Measurements from ENCODE around the gene RAPGEF2. TPM values are rescaled to one million over a fixed set of nuclear protein-coding genes. Genes with fewer than 3 reads are reported as not detected.
"Not testable (repeated sequence)": the region's sequence is repeated elsewhere in the genome, so short reads cannot be mapped to it uniquely, and the experiment has no call there.

RAPGEF2 gene
- total RNA-seq, 8 experiments from 2014 or later: 44.0 to 164 (median 67.9) TPM

DNA sequence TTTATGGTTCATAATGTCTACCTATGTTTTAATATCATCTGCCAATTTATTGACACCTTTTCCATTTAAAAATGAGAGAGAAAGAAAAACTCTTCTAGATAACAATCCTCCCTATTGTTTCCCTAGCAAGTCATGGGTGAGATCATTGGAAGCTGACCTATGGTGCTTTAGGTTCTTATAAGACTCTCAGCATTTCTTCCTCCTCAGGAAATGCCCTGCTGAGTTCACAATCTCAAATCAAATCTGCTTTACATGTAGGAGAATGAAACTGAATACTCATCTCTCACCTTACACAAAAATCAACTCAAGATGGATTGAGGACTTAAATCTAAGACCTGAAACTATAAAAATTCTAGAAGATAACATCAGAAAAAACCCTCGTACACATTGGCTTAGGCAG is 267.4 kb downstream of the RAPGEF2 start:
- WGBS, 10 experiments: 83 to 100% (median 96%) methylated on average over 1 of the region's 1 CpG; no CpG with 5 or more reads in 2 of the 10 experiments
- in situ Hi-C loops (cut with MboI; ENCODE audit: low pct_unique_long_range_greater_than_20kb in 2 of 9, low sequenced_read_pairs in 9 of 9, unreplicated experiment in 9 of 9): no loop called here

DNA sequence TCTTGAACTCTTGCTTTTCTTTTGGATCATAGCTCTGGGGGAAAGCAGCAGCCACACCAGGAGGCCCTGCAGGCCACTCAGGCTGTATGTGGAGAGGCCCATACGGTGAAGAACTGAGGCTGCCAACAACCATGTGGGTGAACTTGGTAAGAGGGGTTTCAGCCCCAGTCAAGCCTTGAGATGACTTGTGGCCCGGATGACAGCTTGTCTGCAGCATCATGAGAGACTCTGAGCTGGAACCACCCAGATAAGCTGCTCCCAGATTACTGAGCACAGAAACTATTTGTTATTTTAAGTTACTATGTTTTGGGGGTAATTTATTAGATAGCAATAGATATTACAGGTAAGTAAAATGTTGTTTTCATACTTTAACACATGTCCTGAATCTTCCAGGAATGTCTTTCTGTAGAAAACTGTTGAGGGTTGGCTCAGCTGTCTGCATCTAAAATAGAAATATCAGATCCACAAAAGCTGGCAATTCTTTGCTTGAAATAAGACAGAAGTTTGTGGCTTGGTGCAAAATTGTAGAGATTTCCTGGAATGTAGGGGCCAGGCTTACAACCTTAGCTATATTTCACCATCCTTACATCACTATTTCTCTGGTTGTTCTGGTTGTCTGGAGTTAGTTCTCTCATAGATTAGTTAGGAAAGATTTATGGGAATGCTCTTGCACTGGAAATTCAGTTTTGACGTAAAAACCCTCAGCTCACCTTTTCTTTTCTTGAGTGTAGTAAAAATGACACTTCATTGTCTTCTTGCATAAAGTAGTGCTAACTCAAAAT is 272.1 kb downstream of the RAPGEF2 start:
- peak in 3 of 8 experiments; percentile 31 to 65 (median 41) for ATAC-seq (replicated peaks in 6 of 8)
- Histone ChIP-seq H3K27ac (peak overlapping the region in 1 of 2 donors; percentile 61), H3K4me3 (no peak overlapping the region), H3K4me1 (replicated peaks in 1 of 2) (peaks cover 4 to 11% of the 10 kb centered on the region in 2 donors)
- in situ Hi-C loops (cut with MboI; ENCODE audit: low pct_unique_long_range_greater_than_20kb in 2 of 9, low sequenced_read_pairs in 9 of 9, unreplicated experiment in 9 of 9): no loop called here
- 33 to 100% (median 57%) methylated on average over 1 to 3 of the region's 3 CpGs; no CpG with 5 or more reads in 1 of the 10 experiments for WGBS, 10 experiments

More for the DNA sequence above, 267.4 kb downstream of the RAPGEF2 start:
- ATAC-seq (replicated peaks in 6 of 8): no peak
- Histone ChIP-seq H3K4me3 (no peak overlapping the region), H3K4me1 (replicated peaks in 1 of 2) (peaks cover 5 to 13% of the 10 kb centered on the region in 2 donors), H3K27ac (no peak overlapping the region)

DNA sequence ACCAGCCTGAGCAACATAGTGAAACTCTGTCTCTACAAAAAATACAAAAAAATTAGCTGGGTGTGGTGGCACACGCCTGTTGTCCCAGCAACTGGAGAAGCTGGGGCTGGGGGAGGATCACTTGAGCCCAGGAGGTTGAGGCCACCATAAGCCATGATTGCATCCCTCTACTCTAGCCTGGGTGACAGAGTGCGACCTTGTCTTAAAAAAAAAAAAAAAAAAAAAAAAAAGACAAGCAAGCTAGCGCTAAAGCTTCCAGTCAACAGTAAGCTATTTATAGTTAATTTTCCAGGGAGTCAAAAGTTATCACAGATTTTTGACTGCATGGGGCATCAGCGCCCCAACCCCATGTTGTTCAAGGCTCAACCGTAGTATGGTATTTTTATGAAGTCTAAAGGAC is 273.4 kb downstream of the RAPGEF2 start:
- in situ Hi-C loops (cut with MboI; ENCODE audit: low pct_unique_long_range_greater_than_20kb in 2 of 9, low sequenced_read_pairs in 9 of 9, unreplicated experiment in 9 of 9): no loop called here
- peak in 1 of 8 experiments; percentile 27 for ATAC-seq (replicated peaks in 6 of 8)
- 79 to 100% (median 100%) methylated on average over 1 to 5 of the region's 5 CpGs for WGBS, 10 experiments
- Histone ChIP-seq H3K4me3 (no peak overlapping the region), H3K27ac (no peak overlapping the region), H3K4me1 (replicated peaks in 1 of 2) (peaks cover 4 to 11% of the 10 kb centered on the region in 2 donors)

- 100% methylated on average over 1 to 2 of the region's 28 CpGs; no CpG with 5 or more reads in 8 of the 10 experiments for WGBS, 10 experiments
- H3K27ac ChIP-seq: no peak overlapping the region
- H3K4me3 ChIP-seq: no peak overlapping the region
- in situ Hi-C loops (cut with MboI; ENCODE audit: low pct_unique_long_range_greater_than_20kb in 2 of 9, low sequenced_read_pairs in 9 of 9, unreplicated experiment in 9 of 9): no loop called here
- H3K4me1 ChIP-seq (replicated peaks in 1 of 2): peaks cover 9 to 25% of the 10 kb centered on the region in 2 donors
- ATAC-seq (replicated peaks in 6 of 8): no peak
These were observed 275.3 kb downstream of the RAPGEF2 start for GRCh38 chr4:159378056-159378616.

- in situ Hi-C loops (cut with MboI; ENCODE audit: low pct_unique_long_range_greater_than_20kb in 2 of 9, low sequenced_read_pairs in 9 of 9, unreplicated experiment in 9 of 9); H3K4me3 ChIP-seq; ATAC-seq (replicated peaks in 6 of 8): not testable (repeated sequence)
- Histone ChIP-seq H3K4me1 (replicated peaks in 1 of 2) (peaks cover 13 to 34% of the 10 kb centered on the region in 2 donors), H3K27ac (peak overlapping the region in 1 of 2 donors; percentile 65)
- WGBS, 10 experiments: 60 to 100% (median 94%) methylated on average over 1 to 10 of the region's 10 CpGs; no CpG with 5 or more reads in 3 of the 10 experiments
These were observed 276.2 kb downstream of the RAPGEF2 start for GRCh38 chr4:159379064-159379463.

DNA sequence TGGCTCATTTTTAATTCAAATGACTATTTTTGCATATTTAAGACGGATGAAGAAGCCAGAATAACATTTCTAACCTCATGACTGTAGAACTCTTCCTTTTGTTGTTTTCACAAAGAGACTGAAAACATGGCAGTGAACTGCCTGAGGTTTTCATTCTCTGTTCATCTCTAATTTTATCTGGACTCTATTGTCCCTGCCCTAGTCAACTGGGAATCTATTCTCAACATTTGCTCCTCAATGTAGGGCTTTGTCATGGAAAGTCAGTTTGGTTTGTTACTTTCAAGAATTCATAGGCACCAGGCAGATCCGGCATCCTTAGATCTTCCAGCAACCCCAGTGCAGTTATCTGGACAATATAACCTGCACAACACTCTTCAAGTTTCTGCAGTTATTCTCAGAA is 277.0 kb downstream of the RAPGEF2 start:
- WGBS, 10 experiments: 40 to 100% (median 60%) methylated on average over 1 to 2 of the region's 2 CpGs
- H3K27ac ChIP-seq: peak overlapping the region in 1 of 2 donors; percentile 39
- peak in 3 of 8 experiments; percentile 39 to 56 (median 42) for ATAC-seq (replicated peaks in 6 of 8)
- H3K4me1 ChIP-seq (replicated peaks in 1 of 2): peaks cover 15 to 39% of the 10 kb centered on the region in 2 donors
- no peak overlapping the region for H3K4me3 ChIP-seq
- in situ Hi-C loops (cut with MboI; ENCODE audit: low pct_unique_long_range_greater_than_20kb in 2 of 9, low sequenced_read_pairs in 9 of 9, unreplicated experiment in 9 of 9): no loop called here

DNA sequence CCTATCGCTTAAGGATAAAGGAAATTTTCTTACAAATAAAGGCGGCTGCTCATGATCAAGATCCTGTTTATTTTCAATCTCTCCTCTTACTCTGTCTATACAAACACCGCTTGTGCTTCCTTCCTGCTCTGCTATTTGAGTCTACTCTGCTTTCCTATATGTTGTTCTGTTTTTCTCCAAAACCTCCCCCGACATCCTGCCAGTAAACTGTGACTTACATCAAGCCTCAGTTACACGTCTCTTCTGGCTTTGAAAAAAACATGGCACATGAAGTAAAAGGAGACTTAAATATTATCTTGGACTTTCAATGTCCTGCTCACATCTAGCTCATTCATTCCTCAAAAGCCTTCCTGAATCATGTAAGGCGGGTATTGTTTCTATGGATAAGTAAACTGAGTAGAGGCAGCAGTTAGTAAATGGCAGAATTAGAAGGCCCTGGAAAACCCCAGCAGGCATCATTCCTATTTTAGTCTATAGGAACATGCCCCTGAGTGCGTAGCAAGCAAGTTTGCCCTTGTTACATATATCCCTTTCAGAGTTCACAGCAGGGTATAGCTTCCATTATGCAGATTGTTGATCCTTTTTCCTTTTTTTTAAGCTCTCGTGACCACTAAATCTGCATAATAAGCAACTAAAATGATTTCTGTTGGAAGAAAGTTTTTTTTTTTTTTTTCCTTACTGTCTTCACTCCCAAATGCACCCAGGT is 280.1 kb downstream of the RAPGEF2 start:
- WGBS, 10 experiments: 0 to 80% (median 24%) methylated on average over 3 to 8 of the region's 8 CpGs
- ATAC-seq (replicated peaks in 6 of 8): peak in 4 of 8 experiments; percentile 41 to 80 (median 74)
- peak overlapping the region in 1 of 5 donors; percentile 19 for H3K4me3 ChIP-seq
- in situ Hi-C loops (cut with MboI; ENCODE audit: low pct_unique_long_range_greater_than_20kb in 2 of 9, low sequenced_read_pairs in 9 of 9, unreplicated experiment in 9 of 9): no loop called here
- peaks cover 11 to 33% of the 10 kb centered on the region in 2 donors for H3K4me1 ChIP-seq (replicated peaks in 1 of 2)
- peak overlapping the region; percentile 57 to 91 for H3K27ac ChIP-seq

DNA sequence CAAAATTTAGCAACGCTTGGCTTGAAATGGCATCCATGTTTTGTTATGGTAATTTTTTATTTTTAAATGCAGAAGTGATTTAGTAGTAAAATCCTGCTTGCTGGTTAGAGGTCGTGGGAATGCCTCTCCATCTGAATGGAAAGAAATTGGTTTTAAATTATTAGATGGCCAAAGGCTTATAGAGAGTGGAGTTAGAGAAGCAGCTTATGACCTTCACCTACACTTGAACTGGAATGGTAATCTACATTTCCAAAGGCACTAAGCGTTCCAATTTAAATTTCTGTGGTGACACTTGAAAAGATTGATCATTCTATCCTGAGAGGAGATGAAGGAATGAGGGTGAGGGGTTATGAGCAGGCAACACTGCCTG is 280.7 kb downstream of the RAPGEF2 start:
- H3K4me1 ChIP-seq (replicated peaks in 1 of 2): peaks cover 11 to 33% of the 10 kb centered on the region in 2 donors
- peak overlapping the region in 1 of 2 donors; percentile 19 for H3K27ac ChIP-seq
- in situ Hi-C loops (cut with MboI; ENCODE audit: low pct_unique_long_range_greater_than_20kb in 2 of 9, low sequenced_read_pairs in 9 of 9, unreplicated experiment in 9 of 9): no loop called here
- WGBS, 10 experiments: 0 to 59% (median 9%) methylated on average over 1 to 3 of the region's 3 CpGs; no CpG with 5 or more reads in 1 of the 10 experiments
- H3K4me3 ChIP-seq: no peak overlapping the region
- peak in 4 of 8 experiments; percentile 32 to 76 (median 72) for ATAC-seq (replicated peaks in 6 of 8)

GRCh38 chr4:159384017-159384416 is 281.1 kb downstream of the RAPGEF2 start:
- in situ Hi-C loops (cut with MboI; ENCODE audit: low pct_unique_long_range_greater_than_20kb in 2 of 9, low sequenced_read_pairs in 9 of 9, unreplicated experiment in 9 of 9): no loop called here
- H3K4me1 ChIP-seq (replicated peaks in 1 of 2): peaks cover 11 to 33% of the 10 kb centered on the region in 2 donors
- peak overlapping the region in 1 of 2 donors; percentile 29 for H3K27ac ChIP-seq
- ATAC-seq (replicated peaks in 6 of 8): no peak
- H3K4me3 ChIP-seq: no peak overlapping the region

GRCh38 chr4:159384632-159385031 is 281.8 kb downstream of the RAPGEF2 start:
- H3K27ac ChIP-seq: peak overlapping the region in 1 of 2 donors; percentile 29

GRCh38 chr4:159386620-159387019 is 283.7 kb downstream of the RAPGEF2 start:
- H3K4me1 ChIP-seq (replicated peaks in 1 of 2): peaks cover 11 to 33% of the 10 kb centered on the region in 2 donors
- 6 to 100% (median 94%) methylated on average over 1 of the region's 1 CpG for WGBS, 10 experiments
- in situ Hi-C loops (cut with MboI; ENCODE audit: low pct_unique_long_range_greater_than_20kb in 2 of 9, low sequenced_read_pairs in 9 of 9, unreplicated experiment in 9 of 9): no loop called here

More at GRCh38 chr4:159384632-159385031, 281.8 kb downstream of the RAPGEF2 start:
- Histone ChIP-seq H3K4me3 (no peak overlapping the region), H3K4me1 (replicated peaks in 1 of 2) (peaks cover 11 to 33% of the 10 kb centered on the region in 2 donors)
- in situ Hi-C loops (cut with MboI; ENCODE audit: low pct_unique_long_range_greater_than_20kb in 2 of 9, low sequenced_read_pairs in 9 of 9, unreplicated experiment in 9 of 9): no loop called here
- peak in 2 of 8 experiments; percentile 38 to 60 for ATAC-seq (replicated peaks in 6 of 8)

DNA sequence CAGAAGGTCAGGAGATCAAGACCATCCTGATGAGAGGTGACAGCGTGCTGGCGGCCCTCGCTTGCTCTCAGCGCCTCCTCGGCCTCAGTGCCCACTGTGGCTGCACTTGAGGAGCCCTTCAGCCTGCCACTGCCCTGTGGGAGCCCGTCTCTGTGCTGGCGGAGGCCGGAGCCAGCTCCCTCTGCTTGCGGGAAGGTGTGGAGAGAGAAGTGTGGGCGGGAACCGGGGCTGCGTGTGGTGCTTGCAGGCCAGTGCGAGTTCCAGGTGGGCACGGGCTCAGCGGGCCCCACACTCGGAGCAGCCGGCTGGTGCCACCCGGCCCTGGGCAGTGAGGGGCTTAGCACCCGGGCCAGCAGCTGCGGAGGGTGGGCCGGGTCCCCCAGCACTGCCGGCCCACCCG is 286.9 kb downstream of the RAPGEF2 start:
- Histone ChIP-seq H3K27ac (no peak overlapping the region), H3K4me1 (replicated peaks in 1 of 2) (peaks cover 0 to 3% of the 10 kb centered on the region in 2 donors), H3K4me3 (no peak overlapping the region)
- no peak for ATAC-seq (replicated peaks in 6 of 8)
- in situ Hi-C loops (cut with MboI; ENCODE audit: low pct_unique_long_range_greater_than_20kb in 2 of 9, low sequenced_read_pairs in 9 of 9, unreplicated experiment in 9 of 9): no loop called here
- WGBS, 10 experiments: no CpG with 5 or more reads among the region's 23 CpGs

More at GRCh38 chr4:159386620-159387019, 283.7 kb downstream of the RAPGEF2 start:
- Histone ChIP-seq H3K4me3 (no peak overlapping the region), H3K27ac (no peak overlapping the region)
- ATAC-seq (replicated peaks in 6 of 8): no peak

DNA sequence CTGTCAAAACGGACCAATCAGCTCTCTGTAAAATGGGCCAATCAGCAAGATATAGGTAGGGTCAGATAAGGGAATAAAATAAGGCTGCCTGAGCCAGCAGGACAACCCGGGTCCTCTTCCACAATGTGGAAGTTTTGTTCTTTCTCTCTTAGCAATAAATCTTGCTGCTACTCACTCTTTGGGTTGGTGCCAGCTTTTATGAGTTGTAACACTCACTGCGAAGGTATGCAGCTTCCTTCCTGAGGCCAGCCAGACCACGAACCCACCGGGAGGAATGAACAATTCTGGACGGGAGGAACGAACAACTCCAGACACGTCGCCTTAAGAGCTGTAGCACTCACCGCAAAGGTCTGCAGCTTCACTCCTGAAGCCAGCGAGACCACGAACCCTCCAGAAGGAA is 287.8 kb downstream of the RAPGEF2 start:
- Histone ChIP-seq H3K27ac (no peak overlapping the region), H3K4me3 (no peak overlapping the region), H3K4me1 (replicated peaks in 1 of 2) (no peaks in the 10 kb centered on the region)
- in situ Hi-C loops (cut with MboI; ENCODE audit: low pct_unique_long_range_greater_than_20kb in 2 of 9, low sequenced_read_pairs in 9 of 9, unreplicated experiment in 9 of 9): no loop called here
- ATAC-seq (replicated peaks in 6 of 8): peak in 1 of 8 experiments; percentile 19
- 0 to 100% (median 67%) methylated on average over 1 to 11 of the region's 12 CpGs; no CpG with 5 or more reads in 4 of the 10 experiments for WGBS, 10 experiments

Data from motor neuron (in vitro differentiated cells).